ENCODE measurements around the gene COX14. TPM values are rescaled to one million over a fixed set of nuclear protein-coding genes. Genes with fewer than 3 reads are reported as not detected.
"Not testable (repeated sequence)": the region's sequence is repeated elsewhere in the genome, so short reads cannot be mapped to it uniquely, and the experiment has no call there.

The COX14 gene
- total and polyA plus RNA-seq, 8 donors: 16.8 to 62.0 (median 25.0) TPM

DNA sequence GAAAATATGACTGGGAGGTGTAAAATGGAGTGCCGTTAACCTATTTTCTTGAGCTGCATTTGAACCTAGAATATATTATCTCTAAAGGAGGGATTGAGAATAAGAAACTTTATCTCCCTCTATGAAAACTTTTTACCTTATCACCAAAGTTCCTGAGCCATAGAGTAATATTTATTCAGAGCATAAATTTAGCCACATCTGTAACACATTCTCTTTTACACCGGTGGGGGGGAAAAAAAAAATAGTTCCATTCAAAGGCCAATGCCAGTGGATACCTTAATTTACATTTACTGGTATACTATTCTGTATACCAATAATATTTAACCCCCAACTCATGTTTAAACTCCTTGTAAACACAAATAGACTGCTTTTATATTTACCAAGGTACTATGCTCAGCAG lies 33.4 kb downstream of the COX14 start:
- WGBS, 2 donors: 46 to 54% methylated on average over 2 of the region's 2 CpGs
- H3K27ac ChIP-seq: no peak overlapping the region
- TF ChIP-seq, protein P1, sequence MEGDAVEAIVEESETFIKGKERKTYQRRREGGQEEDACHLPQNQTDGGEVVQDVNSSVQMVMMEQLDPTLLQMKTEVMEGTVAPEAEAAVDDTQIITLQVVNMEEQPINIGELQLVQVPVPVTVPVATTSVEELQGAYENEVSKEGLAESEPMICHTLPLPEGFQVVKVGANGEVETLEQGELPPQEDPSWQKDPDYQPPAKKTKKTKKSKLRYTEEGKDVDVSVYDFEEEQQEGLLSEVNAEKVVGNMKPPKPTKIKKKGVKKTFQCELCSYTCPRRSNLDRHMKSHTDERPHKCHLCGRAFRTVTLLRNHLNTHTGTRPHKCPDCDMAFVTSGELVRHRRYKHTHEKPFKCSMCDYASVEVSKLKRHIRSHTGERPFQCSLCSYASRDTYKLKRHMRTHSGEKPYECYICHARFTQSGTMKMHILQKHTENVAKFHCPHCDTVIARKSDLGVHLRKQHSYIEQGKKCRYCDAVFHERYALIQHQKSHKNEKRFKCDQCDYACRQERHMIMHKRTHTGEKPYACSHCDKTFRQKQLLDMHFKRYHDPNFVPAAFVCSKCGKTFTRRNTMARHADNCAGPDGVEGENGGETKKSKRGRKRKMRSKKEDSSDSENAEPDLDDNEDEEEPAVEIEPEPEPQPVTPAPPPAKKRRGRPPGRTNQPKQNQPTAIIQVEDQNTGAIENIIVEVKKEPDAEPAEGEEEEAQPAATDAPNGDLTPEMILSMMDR (IDR thresholded peaks at IDR 0.05): no peak
- H3K36me3 ChIP-seq: peaks cover 0 to 8% (median 0%) of the 10 kb centered on the region in 3 donors
- no peaks in the 10 kb centered on the region for H3K27me3 ChIP-seq
- no peaks in the 10 kb centered on the region for H3K4me1 ChIP-seq
- no peaks in the 10 kb centered on the region for H3K9me3 ChIP-seq
- DNase-seq (no peak), FAIRE-seq (no peak), ATAC-seq (no peak)
- intact Hi-C loops (cut with DNase I): no loop called here
- no peak overlapping the region for H3K4me3 ChIP-seq

DNA sequence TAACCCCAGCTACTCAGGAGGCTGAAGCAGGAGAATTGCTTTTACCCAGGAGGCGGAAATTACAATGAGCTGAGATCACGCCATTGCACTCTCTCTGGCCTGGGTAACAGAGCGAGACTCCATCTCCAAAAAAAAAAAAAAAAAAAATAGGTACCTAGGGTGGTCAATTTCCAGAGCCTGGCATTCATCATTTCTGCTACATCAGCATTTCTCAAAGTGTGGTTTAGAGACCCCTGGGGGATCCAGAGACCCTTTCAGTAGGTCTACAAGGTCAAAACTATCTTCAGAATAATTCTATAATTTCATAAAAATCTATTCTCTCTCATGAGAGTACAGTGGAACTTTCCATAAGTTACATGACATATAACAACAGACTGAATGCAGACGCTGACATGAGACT lies 35.2 kb downstream of the COX14 start:
- intact Hi-C loops (cut with DNase I): no loop called here
- no peak for DNase-seq
- Histone ChIP-seq H3K36me3 (no peaks in the 10 kb centered on the region), H3K4me3 (no peak overlapping the region), H3K9me3 (no peaks in the 10 kb centered on the region), H3K4me1 (no peaks in the 10 kb centered on the region), H3K27me3 (no peaks in the 10 kb centered on the region), H3K27ac (no peak overlapping the region)
- ATAC-seq: no peak
- 95 to 97% methylated on average over 4 of the region's 4 CpGs for WGBS, 2 donors
- TF ChIP-seq, protein P1 (IDR thresholded peaks at IDR 0.05): no peak
- FAIRE-seq: no peak

- FAIRE-seq; H3K4me1 ChIP-seq; DNase-seq; intact Hi-C loops (cut with DNase I); H3K9me3 ChIP-seq; H3K27ac ChIP-seq; H3K27me3 ChIP-seq; H3K4me3 ChIP-seq; ATAC-seq; H3K36me3 ChIP-seq: not testable (repeated sequence)
- 88 to 89% methylated on average over 6 of the region's 6 CpGs for WGBS, 2 donors
These were observed 36.0 kb downstream of the COX14 start for GRCh38 chr12:50148011-50148410.

DNA sequence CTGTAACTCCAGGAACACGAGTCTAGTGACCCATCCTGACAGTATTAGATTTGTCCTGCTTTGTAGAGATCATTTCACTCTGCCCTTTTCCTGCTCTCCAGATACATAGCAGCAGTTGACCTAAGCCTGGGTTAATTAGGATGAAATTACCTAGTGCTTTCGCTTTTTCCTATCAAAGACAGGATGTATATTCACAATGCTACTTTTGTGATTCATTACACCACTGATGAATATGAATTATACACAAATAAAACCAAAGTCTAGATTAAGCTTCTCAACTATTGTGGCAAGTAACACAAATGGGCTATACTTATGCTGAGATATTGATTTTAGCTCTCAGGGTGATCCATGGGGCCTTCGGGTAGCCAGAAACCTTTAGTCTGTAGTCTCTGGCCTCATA lies 37.3 kb downstream of the COX14 start:
- no peak for FAIRE-seq
- intact Hi-C loops (cut with DNase I): no loop called here
- Histone ChIP-seq H3K4me3 (no peak overlapping the region), H3K27ac (no peak overlapping the region), H3K9me3 (no peaks in the 10 kb centered on the region), H3K4me1 (no peaks in the 10 kb centered on the region), H3K27me3 (no peaks in the 10 kb centered on the region), H3K36me3 (no peaks in the 10 kb centered on the region)
- TF ChIP-seq, protein P1 (IDR thresholded peaks at IDR 0.05): no peak
- 67 to 74% methylated on average over 3 of the region's 3 CpGs for whole genome bisulfite sequencing, 2 donors
- DNase-seq: no peak
- no peak for ATAC-seq

DNA sequence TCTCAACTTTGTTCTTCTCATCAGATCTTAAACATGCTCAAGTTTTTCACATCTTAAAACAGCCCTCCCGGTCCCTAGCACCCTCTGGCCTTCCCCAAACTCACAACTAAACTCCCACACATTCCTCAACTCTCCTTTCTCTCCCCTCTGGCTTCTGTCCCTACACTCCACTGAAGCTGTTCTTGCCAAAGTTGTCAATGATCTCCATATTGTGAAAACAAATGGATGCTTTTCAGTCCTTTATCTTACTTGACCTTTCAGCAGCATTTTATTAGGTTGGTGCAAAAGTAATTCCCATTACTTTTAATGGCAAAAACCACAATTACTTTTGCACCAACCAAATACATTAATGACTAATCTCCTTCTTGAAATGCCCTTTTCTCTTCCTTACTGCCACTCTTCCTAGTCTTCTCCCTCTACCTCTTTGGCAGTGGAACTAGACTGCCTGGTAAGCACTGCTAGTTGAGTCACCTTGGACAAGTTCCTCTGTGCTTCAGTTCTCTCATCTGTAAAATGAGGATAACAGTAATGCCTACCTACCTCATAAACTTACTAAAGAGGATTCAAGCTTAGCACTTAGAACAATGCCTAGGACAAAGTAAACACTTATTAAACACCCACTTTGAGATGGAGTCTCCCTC lies 39.1 kb downstream of the COX14 start:
- intact Hi-C loops (cut with DNase I): no loop called here
- ATAC-seq (no peak), FAIRE-seq (no peak), DNase-seq (no peak)
- H3K4me3 ChIP-seq: no peak overlapping the region
- H3K36me3 ChIP-seq: no peaks in the 10 kb centered on the region
- H3K9me3 ChIP-seq: no peaks in the 10 kb centered on the region
- H3K27me3 ChIP-seq: no peaks in the 10 kb centered on the region
- 79% methylated on average over 1 of the region's 1 CpG for WGBS, 2 donors
- no peak overlapping the region for H3K27ac ChIP-seq
- TF ChIP-seq, protein P1 (IDR thresholded peaks at IDR 0.05): no peak
- H3K4me1 ChIP-seq: no peaks in the 10 kb centered on the region

DNA sequence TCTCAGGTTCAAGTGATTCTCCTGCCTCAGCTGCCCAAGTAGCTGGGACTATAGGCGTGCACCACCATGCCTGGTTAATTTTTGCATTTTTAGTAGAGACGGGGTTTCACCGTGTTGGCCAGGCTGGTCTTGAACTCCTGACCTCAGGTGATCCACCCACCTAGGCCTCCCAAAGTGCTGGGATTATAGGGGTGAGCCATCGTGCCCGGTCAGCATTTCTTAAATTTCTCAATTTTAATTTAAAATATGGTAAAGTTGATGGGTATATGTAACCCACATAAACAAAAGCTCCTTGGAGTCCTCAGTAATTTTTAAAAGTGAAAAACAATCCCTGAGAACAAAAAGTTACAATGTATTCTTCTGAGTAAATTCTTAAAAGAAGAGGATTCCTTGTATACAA lies 42.9 kb downstream of the COX14 start:
- 88 to 93% methylated on average over 5 of the region's 5 CpGs for WGBS, 2 donors
- ATAC-seq; intact Hi-C loops (cut with DNase I); H3K36me3 ChIP-seq; H3K4me3 ChIP-seq; DNase-seq; H3K9me3 ChIP-seq; FAIRE-seq; H3K27me3 ChIP-seq; H3K4me1 ChIP-seq; H3K27ac ChIP-seq: not testable (repeated sequence)
